ENCODE measurements around the gene KCNMA1. TPM values are rescaled to one million over a fixed set of nuclear protein-coding genes. Genes with fewer than 3 reads are reported as not detected.

KCNMA1 gene
- total and polyA plus RNA-seq, 7 donors, result 15.3 to 427 (median 256) TPM

GRCh38 chr10:77163670-77164348 is 473.8 kb downstream of the KCNMA1 start:
- WGBS, 2 donors, result 52 to 61% methylated on average over 4 of the region's 4 CpGs
- Histone ChIP-seq H3K4me1 (peaks cover 0 to 52% (median 20%) of the 10 kb centered on the region in 4 donors), H3K4me3 (no peak overlapping the region), H3K27ac (peak overlapping the region in 3 of 4 donors; percentile 47 to 64 (median 61)), H3K36me3 (no peaks in the 10 kb centered on the region), H3K27me3 (no peaks in the 10 kb centered on the region), H3K9me3 (no peaks in the 10 kb centered on the region)
- intact Hi-C loops (cut with DNase I), result loop anchor here (2.0 kb wide), 1 partner anchor 477 kb away; no protein-coding TSS in a partner anchor
- TF ChIP-seq, protein P1, sequence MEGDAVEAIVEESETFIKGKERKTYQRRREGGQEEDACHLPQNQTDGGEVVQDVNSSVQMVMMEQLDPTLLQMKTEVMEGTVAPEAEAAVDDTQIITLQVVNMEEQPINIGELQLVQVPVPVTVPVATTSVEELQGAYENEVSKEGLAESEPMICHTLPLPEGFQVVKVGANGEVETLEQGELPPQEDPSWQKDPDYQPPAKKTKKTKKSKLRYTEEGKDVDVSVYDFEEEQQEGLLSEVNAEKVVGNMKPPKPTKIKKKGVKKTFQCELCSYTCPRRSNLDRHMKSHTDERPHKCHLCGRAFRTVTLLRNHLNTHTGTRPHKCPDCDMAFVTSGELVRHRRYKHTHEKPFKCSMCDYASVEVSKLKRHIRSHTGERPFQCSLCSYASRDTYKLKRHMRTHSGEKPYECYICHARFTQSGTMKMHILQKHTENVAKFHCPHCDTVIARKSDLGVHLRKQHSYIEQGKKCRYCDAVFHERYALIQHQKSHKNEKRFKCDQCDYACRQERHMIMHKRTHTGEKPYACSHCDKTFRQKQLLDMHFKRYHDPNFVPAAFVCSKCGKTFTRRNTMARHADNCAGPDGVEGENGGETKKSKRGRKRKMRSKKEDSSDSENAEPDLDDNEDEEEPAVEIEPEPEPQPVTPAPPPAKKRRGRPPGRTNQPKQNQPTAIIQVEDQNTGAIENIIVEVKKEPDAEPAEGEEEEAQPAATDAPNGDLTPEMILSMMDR (IDR thresholded peaks at IDR 0.05), result no peak
- TF ChIP-seq POLR2AphosphoS5 (IDR thresholded peaks at IDR 0.05) (peak; percentile 93 to 98 (median 96)), EP300 (IDR thresholded peaks at IDR 0.05) (peak in 3 of 4 donors; percentile 69 to 93 (median 80))
- DNase-seq, result peak; percentile 87

DNA sequence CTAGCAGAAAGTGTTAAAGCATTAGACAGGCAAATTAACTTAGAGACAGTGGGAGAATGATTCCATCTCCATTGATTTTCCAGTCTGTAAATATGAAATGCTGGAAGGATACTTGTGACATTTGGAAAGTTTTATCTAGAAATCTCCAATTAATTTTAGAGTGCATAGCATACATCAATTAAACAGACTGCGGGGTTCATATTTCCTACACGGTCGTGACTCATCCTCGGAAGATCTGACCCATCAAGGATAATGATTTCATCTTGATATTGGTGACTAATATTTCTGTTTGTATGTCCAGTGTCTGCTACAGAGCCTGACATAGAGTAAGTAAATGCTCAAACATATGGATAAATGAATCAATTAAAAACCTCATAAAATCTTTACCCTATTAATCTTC is 474.9 kb downstream of the KCNMA1 start:
- Histone ChIP-seq H3K4me3 (no peak overlapping the region), H3K27ac (no peak overlapping the region), H3K36me3 (no peaks in the 10 kb centered on the region), H3K27me3 (no peaks in the 10 kb centered on the region), H3K4me1 (peaks cover 0 to 47% (median 24%) of the 10 kb centered on the region in 4 donors), H3K9me3 (no peaks in the 10 kb centered on the region)
- 74 to 91% methylated on average over 4 of the region's 4 CpGs for WGBS, 2 donors
- no peak for DNase-seq
- intact Hi-C loops (cut with DNase I), result no loop called here
- TF ChIP-seq, protein P1 (IDR thresholded peaks at IDR 0.05), result no peak
- no peak for TF ChIP-seq POLR2A (IDR thresholded peaks at IDR 0.05)
- no peak for TF ChIP-seq EP300 (IDR thresholded peaks at IDR 0.05)
- no peak for TF ChIP-seq POLR2AphosphoS5 (IDR thresholded peaks at IDR 0.05)

DNA sequence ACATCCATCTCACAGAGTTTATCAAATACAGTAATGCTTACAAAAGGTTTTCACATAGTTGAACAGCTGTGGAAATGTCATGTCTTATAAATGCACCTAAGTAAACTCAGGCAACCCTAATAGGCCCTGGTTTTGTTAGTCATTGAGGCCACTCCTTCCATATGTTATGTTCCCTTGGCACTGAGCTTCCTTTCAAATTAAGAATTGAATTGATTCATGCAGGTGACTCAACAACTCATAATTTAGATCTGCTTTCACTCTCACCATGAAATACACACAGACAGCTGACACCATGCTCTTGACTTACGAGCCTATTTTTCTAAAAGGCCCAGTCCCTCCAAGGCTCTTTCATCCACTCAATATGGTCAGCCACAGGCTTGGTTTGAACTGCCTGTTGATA is 476.9 kb downstream of the KCNMA1 start:
- no peaks in the 10 kb centered on the region for H3K36me3 ChIP-seq
- no peaks in the 10 kb centered on the region for H3K9me3 ChIP-seq
- intact Hi-C loops (cut with DNase I), result no loop called here
- H3K4me3 ChIP-seq, result no peak overlapping the region
- H3K27ac ChIP-seq, result peak overlapping the region in 2 of 4 donors; percentile 9 to 29
- H3K4me1 ChIP-seq, result peaks cover 0 to 58% (median 31%) of the 10 kb centered on the region in 4 donors
- DNase-seq, result no peak
- TF ChIP-seq POLR2AphosphoS5 (IDR thresholded peaks at IDR 0.05) (peak in 1 of 4 donors; percentile 36), POLR2A (IDR thresholded peaks at IDR 0.05) (no peak), EP300 (IDR thresholded peaks at IDR 0.05) (no peak)
- TF ChIP-seq, protein P1 (IDR thresholded peaks at IDR 0.05), result no peak
- no peaks in the 10 kb centered on the region for H3K27me3 ChIP-seq
- 18 to 72% methylated on average over 1 of the region's 1 CpG for WGBS, 2 donors

DNA sequence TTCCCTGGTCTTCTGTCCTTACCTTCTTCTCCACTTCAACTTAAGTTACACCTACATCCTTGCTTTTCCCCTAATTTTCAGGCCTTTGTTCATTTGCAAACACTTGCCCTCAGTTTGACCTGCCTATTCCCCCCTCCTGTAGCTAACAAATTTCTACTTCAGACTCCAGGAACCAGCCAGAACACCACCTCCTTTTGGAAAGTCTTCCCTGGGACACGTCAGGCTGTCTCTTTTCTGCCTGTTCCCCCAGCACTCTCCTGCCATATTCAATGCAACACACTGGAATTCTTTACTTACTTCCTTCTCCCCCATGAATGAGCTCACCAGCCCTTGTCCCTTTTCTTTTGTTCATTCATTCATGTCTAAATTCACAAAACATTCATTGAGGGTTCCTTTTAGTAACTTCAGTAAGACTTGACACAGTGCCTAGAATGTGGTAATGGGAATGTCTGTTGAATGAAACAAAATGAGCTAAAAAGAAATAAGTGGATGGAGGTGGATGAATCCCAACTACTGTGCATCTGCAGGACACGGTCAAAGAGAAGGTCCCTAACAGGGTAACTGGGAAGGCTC is 478.0 kb downstream of the KCNMA1 start:
- Histone ChIP-seq H3K36me3 (peaks cover 0 to 4% (median 0%) of the 10 kb centered on the region in 4 donors), H3K4me3 (no peak overlapping the region), H3K4me1 (peaks cover 0 to 60% (median 31%) of the 10 kb centered on the region in 4 donors), H3K27ac (peak overlapping the region in 1 of 4 donors; percentile 29), H3K27me3 (no peaks in the 10 kb centered on the region), H3K9me3 (no peaks in the 10 kb centered on the region)
- whole genome bisulfite sequencing, 2 donors, result 54 to 84% methylated on average over 2 of the region's 2 CpGs
- TF ChIP-seq POLR2AphosphoS5 (IDR thresholded peaks at IDR 0.05) (no peak), POLR2A (IDR thresholded peaks at IDR 0.05) (no peak), EP300 (IDR thresholded peaks at IDR 0.05) (no peak)
- TF ChIP-seq, protein P1 (IDR thresholded peaks at IDR 0.05), result no peak
- no peak for DNase-seq
- intact Hi-C loops (cut with DNase I), result no loop called here
